Esophagus squamous epithelium (tissue), 4 donors: ENCODE data around the gene CAMK2A.

Experiments used
- CTCF ChIP-seq, 6 experiments: fragments of 450-650 bp in 4 of 6; fragments of 200-600 bp in 2 of 6; sonication (generic) in 2 of 6; IDR thresholded peaks; one replicate each; pipeline ENCODE4 v1.5.1; 2016 to 2019; ENCODE audit warnings: antibody characterized with exemption in 6 of 6, mild to moderate bottlenecking in 4 of 6, moderate library complexity in 4 of 6
- POLR2A ChIP-seq, 4 donors: fragments of 450-650 bp; IDR thresholded peaks; one replicate each; pipeline ENCODE4 v1.6.1; 2017; ENCODE audit warnings: antibody characterized with exemption in 4 of 4, mild to moderate bottlenecking in 4 of 4, moderate library complexity in 3 of 4

- no peak for TF ChIP-seq POLR2A (IDR thresholded peaks at IDR 0.05)
- TF ChIP-seq CTCF (IDR thresholded peaks at IDR 0.05) = no peak
Observed at GRCh38 chr5:150283904-150284303, 5.7 kb downstream of the CAMK2A start.
